ENCODE data around the gene NPTN.
"Not testable (repeated sequence)": the region's sequence is repeated elsewhere in the genome, so short reads cannot be mapped to it uniquely, and the experiment has no call there.

NPTN gene

GRCh38 chr15:73633111-73633990 lies at the start of gene NPTN:
Gene NPTN, minus strand, starts transcription at chr15:73633389. Its CDS starts 174 bp downstream, at chr15:73633215.
- DNase-seq, result peak; percentile 98

- no peak for DNase-seq
These were observed 49.5 kb upstream of the NPTN start for GRCh38 chr15:73682600-73683090.

GRCh38 chr15:73681856-73682599 lies 48.8 kb upstream of the NPTN start:
- no peak for DNase-seq

DNA sequence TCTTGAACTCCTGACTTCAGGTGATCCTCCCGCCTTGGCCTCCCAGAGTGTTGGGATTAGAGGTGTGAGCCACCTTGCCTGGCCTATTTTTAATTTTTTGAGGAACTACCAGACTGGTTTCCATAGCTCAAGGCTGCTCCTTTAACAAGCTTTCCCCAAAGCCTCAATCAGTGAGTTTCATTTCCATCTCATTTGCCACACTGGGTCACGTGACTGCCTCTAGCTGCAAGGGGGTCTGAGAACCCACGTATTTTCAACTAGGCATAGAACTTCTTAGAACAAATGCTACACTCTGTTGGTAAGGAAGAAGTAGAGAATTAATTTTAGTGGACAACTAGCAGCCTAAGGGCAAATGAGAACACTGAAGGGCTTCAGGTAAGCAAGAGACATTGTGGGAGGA lies 47.9 kb upstream of the NPTN start:
- no peak for DNase-seq

GRCh38 chr15:73680549-73680948 lies 47.4 kb upstream of the NPTN start:
- no peak for DNase-seq

- no peak for DNase-seq
These were observed 46.8 kb upstream of the NPTN start for GRCh38 chr15:73679964-73680363.

GRCh38 chr15:73679180-73679579 lies 46.0 kb upstream of the NPTN start:
- DNase-seq, result no peak

DNA sequence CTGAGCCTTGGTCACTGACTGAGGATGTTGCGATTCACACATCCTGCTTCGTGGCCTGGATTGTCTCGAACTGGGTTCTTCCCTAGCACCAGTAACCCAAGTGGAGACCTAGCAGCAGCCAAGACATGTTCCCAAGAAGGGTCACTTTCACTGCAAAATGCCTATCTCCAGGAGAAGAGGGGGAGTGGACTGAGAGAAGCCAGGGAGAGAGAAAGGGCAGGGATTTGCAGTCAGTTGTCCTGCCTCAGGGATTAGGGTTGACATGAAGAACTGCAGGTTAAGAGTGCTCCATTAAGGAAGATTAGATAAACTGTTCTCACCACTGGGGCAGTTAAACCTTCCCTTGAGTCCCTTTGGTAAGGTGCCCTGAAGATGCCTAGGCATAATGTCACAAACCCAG lies 45.3 kb upstream of the NPTN start:
- DNase-seq, result no peak

DNA sequence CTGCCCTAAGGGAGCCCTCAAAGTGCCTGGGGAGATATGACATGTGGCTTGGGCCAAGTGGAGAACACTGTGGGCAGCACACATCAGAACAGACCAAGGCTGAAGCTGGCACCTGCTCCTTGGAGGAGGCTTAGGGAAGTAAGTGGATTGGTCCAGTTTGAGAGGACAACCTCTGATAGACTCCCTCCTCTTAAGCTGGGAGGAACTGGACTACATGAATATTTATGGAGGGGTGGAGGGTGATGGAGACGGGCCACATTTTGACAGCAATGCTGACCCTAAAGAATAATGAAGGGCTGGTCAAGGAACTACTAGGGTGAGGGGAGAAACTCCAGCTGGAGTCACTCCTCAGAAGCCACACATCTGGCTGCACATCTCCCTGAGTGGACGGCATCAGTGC lies 44.5 kb upstream of the NPTN start:
- DNase-seq, result no peak

DNA sequence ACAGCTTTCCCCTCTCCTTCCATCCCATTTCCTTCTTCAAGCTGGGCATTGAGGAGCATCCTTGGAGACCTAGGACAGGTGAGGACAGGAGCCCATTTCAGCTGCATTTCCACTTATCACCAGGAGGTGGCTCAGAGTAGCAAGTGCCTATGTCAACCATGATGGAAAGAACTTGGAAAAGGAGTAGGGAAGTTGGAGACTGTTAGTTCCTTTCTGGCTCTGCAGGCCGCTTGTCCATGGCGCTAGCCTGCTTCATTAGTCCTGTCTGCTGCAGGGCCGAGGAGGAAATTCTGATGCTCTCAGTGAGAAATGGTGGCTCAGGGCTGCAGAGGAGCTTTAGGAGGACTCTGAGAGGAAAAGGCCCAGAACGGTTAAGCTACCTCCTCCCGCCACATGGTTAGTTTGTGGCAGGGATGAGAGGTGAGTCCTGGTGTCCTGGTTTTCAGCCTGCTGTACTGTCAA lies 44.0 kb upstream of the NPTN start:
- peak; percentile 10 for DNase-seq

GRCh38 chr15:73674587-73674986 lies 41.4 kb upstream of the NPTN start:
- DNase-seq, result no peak

- DNase-seq, result no peak
These were observed 27.3 kb upstream of the NPTN start for GRCh38 chr15:73660455-73660854.

DNA sequence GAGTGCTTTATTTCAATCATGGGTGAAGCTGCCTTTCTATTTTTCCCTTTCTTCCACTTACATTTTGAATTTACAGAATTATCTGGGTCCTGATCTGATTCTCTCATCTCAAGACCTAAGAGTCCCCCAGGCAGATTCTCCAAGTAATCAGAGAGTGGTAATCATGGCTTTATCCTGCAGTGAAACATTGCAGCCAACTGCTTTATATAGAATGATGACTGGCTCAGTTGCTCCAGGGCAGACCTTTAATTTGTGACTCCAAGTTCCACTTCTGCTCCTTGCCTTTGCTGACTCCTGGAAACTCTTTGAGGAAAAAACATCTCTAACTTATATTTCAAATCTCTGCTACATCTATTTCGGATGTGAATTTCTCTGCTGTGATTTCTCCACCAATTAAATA lies 25.5 kb upstream of the NPTN start:
- DNase-seq, result no peak

GRCh38 chr15:73655724-73656123 lies 22.5 kb upstream of the NPTN start:
- no peak for DNase-seq

GRCh38 chr15:73654659-73655058 lies 21.5 kb upstream of the NPTN start:
- DNase-seq, result no peak

GRCh38 chr15:73650416-73651126 lies 17.4 kb upstream of the NPTN start:
- no peak for DNase-seq

DNA sequence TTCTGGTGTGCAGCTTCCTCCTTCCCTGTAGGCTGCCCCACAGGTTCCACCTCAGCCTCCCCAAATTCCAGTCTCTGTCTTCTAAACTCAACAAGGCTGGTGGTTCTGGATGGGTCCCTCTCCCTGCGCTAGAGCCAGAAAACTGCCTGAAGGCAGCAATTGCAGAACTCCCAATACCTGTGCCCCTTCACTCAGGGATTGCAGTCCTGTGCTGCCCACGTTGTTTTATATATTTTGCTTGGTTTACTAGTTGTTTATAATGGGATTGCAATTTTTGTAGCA lies 14.8 kb upstream of the NPTN start:
- no peak for DNase-seq

DNA sequence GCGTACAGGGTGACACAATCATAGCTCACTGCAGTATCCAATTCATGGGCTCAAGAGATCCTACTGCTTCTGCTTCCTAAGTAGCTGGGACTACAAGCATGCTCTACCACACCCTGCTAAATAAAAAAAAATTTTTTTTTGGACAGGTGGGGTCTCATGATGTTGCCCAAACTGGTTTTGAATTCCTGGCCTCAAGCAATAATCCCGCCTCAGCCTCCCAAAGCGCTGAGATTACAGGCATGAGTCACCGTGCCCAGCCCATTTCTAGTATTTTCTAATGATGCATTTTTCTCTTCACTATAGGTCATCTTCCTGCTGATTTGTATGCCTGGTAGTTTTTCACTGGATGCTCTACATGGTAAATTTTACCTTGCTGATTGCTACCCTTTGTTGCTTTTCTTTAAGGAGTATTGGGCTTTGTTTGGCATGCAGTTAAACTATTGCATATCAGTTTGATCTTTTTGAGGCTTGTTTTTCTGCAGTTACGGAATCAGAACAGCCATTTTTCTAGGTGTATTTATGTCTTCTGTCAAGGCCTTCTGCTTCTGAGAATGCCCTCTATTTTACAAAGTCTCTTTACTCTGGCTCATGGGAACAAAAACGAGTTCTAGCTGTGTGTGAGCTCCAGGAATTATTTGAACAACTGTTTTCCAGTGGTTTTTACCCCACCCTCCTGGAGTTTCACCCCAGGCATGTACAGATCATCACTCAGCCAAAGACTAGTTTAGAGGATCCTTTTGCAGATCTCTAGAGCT lies 14.2 kb upstream of the NPTN start:
- DNase-seq, result no peak

DNA sequence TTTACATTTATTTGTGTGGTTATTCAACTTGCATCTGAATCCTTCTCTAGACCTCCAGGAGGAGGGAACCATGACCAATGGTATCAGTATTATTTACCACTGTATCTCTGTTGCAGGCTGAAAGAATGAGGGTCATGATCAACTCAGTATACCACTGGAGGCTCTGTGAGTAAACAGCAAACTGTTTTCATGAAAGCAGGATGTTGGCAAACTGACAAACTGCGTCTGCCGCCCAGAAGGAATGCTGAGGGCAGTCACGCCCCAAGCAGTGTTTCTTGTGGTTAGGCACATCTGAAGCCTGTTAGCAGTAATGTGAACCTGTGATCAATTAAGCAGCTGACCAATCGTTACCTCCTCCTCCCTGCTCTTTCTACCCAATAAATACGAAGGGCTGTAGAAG lies 6.3 kb upstream of the NPTN start:
- DNase-seq, result not testable (repeated sequence)

DNA sequence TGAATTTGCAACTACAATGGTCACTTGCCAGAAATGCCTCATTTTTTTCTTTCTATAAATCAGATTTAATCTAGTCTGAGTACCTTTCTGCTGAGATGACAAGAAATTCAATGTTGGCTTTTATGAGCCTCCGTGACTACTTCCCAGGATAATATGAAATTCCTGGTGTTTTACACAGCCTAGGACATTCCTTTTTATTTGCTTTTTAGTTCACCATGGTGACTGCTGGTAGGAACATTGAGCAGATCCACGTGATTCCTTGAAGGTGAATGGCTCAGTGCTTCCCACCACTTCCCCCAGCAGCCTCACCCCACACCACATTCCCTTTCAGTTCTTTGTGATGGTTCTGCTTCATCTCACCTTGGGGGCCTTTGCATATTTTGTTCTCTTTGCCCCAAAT lies 4.3 kb upstream of the NPTN start:
- DNase-seq, result no peak

DNA sequence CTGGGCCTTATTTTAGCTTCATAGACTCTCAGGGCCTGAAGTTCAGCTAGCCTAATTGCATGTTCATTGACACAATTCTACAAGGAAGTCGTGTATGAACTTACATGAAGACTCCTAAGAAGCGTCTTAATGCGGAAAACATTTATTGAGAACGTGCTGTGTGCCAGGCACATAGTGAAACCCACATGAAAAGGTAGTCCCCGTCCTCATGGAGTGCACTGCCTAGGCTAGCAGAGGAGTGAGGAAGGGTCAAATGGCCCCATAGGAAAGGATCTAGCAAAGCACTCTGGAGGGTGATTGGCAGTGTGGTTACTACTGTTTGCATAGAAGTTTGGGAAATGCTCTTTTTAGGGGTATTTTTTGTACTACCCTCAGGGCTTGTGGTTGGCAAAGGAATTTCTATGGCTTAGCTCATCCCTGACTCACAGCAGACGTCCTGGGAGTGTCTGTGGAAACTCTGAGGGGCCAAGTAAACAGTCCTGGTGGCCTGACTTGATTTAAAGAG lies 854 bp upstream of the NPTN start:
- no peak for DNase-seq

- no peak for DNase-seq
These were observed 525 bp downstream of the NPTN start for GRCh38 chr15:73632670-73633058.
